Activated effector memory CD4-positive, alpha-beta T cell treated with anti-CD3 and anti-CD28 coated beads, Interleukin-2, amount 50 U/mL, for 16 hours (primary cell): ENCODE results near the gene KLF5.
"Not testable (repeated sequence)": the region's sequence is repeated elsewhere in the genome, so short reads cannot be mapped to it uniquely, and the experiment has no call there.

Experiments
- DNase-seq: peaks from one replicate; pipeline ENCODE4 v3.0.0-alpha.2; 2020

Gene KLF5

DNA sequence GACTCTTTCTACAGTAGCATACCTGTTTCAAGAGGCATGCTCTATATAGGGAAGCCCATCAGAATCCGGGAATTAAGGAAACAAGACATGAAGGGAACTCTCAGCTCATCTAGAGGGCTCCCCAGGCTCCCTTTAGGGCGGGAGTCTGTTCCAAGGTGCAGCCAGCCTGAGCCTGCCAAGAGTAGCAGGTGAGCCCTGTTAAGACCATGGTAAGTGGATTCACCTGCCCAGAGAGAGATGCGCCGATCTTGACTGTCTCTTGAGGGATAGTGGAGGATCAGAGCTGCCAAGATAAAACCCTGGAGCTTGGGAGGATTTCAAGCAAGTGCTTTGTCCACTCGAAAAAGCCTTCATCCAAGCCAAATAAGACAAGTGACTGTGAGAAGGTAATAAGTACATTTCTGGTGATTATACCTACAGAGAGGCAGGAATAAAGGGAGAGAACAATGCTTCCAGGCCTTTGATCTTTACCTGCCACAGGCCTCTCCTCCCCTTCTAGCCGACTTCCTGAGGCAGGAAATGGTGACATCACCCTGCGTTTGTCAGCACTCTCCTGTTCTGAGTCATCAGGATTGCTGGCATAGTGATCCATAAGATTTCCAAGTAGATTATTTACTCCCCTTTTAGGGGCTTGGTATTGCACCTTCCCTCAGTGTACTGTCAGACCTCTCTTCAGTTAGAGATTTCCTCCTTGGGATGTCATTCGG lies 31.5 kb downstream of the KLF5 start:
- no peak for DNase-seq

GRCh38 chr13:73090823-73091187 lies 32.0 kb downstream of the KLF5 start:
- DNase-seq, result no peak

- DNase-seq, result no peak
These were observed 34.0 kb downstream of the KLF5 start for GRCh38 chr13:73092829-73093228.

- DNase-seq, result no peak
These were observed 37.4 kb downstream of the KLF5 start for GRCh38 chr13:73096173-73096572.

- DNase-seq, result no peak
These were observed 37.8 kb downstream of the KLF5 start for GRCh38 chr13:73096638-73097037.

GRCh38 chr13:73100781-73101180 lies 42.0 kb downstream of the KLF5 start:
- not testable (repeated sequence) for DNase-seq

DNA sequence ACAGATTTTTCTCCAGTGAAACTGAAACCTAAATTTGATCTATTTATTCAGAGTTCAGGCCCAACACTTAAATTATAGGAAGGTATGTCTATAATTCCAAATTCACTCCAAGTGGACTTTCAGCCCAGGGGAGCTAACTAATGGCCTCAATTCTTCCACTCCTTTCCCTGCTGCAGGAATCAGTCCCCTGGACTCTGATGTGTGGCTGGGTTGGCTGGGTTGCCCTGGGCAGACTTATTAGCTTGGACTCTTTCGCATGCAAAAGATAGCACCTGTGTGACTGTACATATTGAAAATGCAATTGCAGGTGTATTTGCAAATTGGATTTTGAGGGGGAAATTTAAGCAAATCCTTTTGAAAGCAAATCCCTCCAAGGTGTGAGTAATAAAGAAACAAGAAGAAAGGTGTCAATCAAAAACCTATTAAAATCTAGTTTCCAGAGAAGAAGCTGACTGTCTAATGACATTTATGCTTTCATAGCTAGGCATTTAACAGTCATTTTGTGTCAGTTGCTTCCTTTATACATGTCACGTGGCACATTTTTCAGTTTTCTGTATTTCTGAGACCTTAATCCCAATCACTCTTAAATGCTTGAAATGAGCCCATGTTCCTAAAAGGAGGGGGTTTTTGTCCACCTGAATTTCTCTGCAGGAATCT lies 42.7 kb downstream of the KLF5 start:
- no peak for DNase-seq

GRCh38 chr13:73103238-73103637 lies 44.4 kb downstream of the KLF5 start:
- no peak for DNase-seq

DNA sequence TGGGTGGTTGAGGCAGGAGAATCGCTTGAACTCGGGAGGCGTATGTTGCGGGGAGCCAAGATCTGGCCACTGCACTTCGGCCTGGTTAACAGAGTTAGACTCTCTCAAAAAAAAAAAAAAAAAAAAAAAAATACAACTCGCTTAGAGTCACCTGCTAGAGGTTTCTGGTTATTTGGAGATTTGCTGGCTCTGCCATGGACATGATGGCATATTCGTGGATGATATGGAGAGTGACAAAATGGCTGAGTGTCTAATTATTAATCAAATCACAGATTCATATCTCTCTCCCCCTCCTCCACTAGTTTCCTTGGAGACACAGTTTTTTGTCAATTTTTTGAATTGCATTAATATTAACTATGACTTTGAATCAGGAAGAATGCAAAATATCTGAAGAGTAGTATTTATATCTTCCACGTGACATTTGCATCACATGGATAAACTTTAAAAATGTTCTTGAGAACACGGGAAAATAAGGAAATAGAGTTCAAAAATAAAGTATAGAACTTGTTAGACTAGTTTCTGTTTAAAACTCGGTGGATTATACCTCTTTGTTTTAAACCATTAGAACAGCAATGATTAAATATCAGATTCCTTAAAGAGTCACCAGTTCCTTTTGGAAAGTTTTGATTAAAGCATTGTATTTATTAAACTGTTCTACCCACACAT lies 47.8 kb downstream of the KLF5 start:
- no peak for DNase-seq

GRCh38 chr13:73107481-73107880 lies 48.7 kb downstream of the KLF5 start:
- DNase-seq, result no peak

DNA sequence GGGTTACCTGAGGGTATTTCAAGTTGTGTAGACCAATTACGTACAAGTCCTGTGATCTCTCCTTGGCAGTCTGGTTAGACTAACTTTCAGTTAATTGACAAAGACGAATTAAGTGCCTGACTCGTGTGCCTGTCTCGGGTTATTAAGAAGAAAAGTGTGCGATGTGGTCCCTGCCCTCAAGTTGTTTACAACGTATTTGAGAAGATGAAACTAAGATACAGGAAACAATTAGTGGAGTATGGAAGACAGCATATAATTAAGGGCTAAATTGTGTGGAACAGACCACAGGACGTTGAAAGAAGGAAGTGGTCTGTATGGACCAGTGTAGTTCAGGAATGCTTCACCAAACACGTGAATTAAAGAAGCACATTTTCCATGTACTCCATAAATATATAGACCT lies 49.2 kb downstream of the KLF5 start:
- DNase-seq, result no peak

DNA sequence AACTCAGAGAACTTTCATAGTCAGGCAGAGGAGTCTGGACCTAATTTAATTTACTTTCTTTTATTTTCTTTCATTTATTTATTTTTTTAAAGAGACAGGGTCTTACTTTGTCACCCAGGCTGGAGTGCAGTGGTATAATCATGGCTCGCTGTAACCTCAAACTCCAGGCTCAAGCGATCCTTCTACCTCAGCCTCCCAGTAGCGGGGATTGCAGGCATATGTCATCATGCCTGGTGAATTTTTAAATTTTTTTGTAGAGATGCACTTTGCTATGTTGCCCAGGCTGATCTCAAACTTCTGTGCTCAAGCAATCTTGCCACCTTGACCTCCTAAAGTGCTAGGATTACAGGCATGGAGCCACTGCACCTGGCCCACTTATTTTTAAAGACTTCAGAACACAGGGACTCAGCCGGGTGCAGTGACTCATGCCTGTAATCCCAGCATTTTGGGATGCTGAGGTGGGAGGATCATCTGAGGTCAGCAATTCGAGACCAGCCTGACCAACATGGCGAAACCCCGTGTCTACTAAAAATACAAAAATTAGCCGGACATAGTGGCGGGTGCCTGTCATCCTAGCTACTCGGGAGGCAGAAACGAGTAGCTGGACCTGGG lies 50.6 kb downstream of the KLF5 start:
- no peak for DNase-seq

DNA sequence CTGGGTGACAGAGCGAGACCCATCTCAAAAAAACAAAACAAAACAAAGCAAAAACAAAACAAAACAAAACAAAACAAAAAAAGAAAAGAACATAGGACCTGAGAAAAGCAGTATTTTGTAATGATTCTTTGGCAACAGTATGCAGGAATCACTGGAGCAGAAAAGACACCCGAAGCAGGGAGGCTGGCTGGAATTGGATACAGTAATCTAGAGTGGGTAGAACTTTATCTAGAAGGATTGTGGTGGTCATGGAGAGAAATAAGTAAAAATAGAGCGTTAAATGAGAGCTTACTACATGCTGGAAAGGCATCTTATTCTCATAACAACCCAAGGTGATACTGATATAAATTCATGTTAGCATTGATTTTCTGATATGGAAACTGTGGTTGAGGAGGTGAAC lies 51.2 kb downstream of the KLF5 start:
- no peak for DNase-seq

DNA sequence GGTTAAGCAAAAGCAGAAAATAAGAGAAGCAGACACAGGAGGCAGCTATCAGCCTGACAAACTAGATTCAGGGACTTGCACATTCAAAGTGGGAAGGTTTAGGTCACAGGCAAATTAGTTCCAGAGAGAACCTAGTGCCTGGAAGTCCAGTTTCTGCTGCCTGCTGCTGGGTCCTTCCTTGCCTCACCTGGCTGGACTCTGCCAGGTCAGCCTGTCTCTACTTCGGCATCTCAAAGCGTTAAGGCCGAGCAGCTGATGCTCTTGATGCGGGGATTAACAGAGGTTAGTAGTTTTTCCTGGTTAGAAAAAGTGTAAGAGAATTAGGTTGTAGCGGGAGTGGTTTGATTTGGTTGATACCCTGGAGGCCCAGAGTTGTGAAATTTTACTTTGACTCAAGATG lies 52.0 kb downstream of the KLF5 start:
- no peak for DNase-seq

DNA sequence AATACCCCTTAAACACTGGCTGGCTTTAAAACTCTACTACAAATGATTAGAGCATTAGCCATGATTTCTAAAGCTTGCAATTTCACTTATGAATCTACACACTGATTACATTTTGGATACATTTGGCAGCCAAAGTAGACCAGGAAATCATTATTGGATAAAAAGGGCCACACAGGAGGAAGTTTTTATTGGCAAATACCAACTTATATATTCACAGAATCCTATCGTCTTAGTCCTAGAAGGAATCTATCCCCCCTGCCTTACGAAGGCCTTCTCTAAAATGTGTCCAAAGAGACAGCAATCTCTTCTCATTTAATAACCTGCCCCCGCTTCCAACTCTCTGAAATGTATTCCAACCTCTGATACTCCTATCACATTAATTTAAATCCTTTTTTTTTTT lies 52.5 kb downstream of the KLF5 start:
- no peak for DNase-seq

DNA sequence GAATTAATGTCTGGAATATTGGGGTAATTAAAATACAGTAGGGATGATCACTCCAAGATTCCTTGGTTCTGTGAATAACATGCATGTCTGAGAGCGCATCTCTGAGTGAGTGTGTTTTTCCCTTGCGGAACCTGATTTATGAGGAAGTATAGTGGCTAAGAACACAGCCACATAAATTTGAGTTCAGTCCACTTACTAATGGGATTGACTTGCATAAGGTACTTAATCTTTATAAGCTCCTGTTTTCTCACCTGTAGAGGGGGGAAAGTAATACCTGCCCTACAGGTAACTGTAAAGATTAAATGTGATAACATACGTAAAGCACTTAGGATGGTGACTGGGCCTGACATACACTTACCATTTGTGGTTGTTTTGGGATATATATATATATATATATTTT lies 60.8 kb downstream of the KLF5 start:
- no peak for DNase-seq
